ENCODE measurements around the gene NRXN2. TPM values are rescaled to one million over a fixed set of nuclear protein-coding genes. Genes with fewer than 3 reads are reported as not detected.

The NRXN2 gene
- total and polyA plus RNA-seq, 10 of the 15 experiments (the other 5 are each of a cell fraction or from before 2014, with no cell fraction given): 0.03 to 1.4 (median 0.23) TPM

DNA sequence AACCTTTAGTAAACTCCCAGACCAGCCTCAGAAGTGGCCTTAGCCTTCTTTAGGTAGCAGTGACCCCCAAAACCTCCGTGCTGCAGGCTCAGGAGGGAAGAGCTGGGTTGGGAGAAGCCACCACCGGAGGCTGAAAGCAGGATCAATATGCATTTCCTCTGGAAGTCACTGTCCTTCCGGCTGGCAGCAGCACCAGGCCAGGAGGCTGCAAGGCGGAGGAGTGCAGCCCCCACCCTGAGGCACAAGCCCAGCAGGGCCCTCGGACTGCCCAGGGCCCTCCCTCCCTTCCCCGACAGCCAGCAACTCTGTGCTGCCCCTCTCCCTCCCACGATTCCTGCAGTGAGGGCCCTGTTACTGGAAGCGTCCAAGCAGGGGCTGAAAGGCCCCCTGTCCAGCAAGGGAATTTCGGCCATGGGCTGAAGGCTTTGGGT, 3.2 kb upstream of the NRXN2 start:
- intact Hi-C loops (cut with micrococcal nuclease; ENCODE audit: unreplicated experiment) (no loop called here), in situ Hi-C loops (cut with MboI) (no loop called here)
- SMC1A ChIA-PET (ENCODE audit: uncharacterized antibody, unreplicated experiment): no interaction called here
- POLR2A ChIA-PET: no interaction called here
- Histone ChIP-seq H3K27me3 (replicated peaks in 1 of 2; ENCODE audit: control insufficient read depth in 2 of 2, insufficient read depth in 2 of 2, low read length in 1 of 2) (peaks cover 3 to 8% of the 10 kb centered on the region in 2 experiments; a peak in 2 of 4 replicates), H3K79me2 (ENCODE audit: control insufficient read depth, insufficient read depth, low read length) (no peaks in the 10 kb centered on the region), H3K4me2 (ENCODE audit: control insufficient read depth, insufficient read depth) (no peak overlapping the region), H4K20me1 (ENCODE audit: control insufficient read depth, insufficient read depth) (no peaks in the 10 kb centered on the region), H3K4me1 (ENCODE audit: control insufficient read depth, insufficient read depth, low read length) (peaks cover 10% of the 10 kb centered on the region), H3K4me3 (no peak overlapping the region), H3K9me3 (replicated peaks; ENCODE audit: control insufficient read depth, insufficient read depth, low read length) (no peaks in the 10 kb centered on the region), H3K9ac (ENCODE audit: control insufficient read depth, insufficient read depth, low read length) (no peak overlapping the region), H3K36me3 (ENCODE audit: control insufficient read depth in 2 of 2, insufficient read depth in 2 of 2, low read length in 1 of 2) (no peaks in the 10 kb centered on the region), H2AFZ (ENCODE audit: control insufficient read depth, low read depth, low read length) (no peak overlapping the region), H3K27ac (ENCODE audit: control insufficient read depth, insufficient read depth) (no peak overlapping the region)
- ATAC-seq (no peak), DNase-seq (ENCODE audit: low read depth, low spot score) (no peak), FAIRE-seq (no peak)
- WGBS (ENCODE audit: insufficient coverage, insufficient replicate concordance, low lambda C conversion rate, missing lambda C conversion rate): 21% methylated on average over 8 of the region's 9 CpGs
- CTCF ChIA-PET: interaction anchor here (1.2 to 4.1 kb wide), 2 partner anchors 16 to 37 kb away, joined by 3 to 17 read pairs; no protein-coding TSS in a partner anchor
- RAD21 ChIA-PET (ENCODE audit: unreplicated experiment): interaction anchor here (1.5 to 1.8 kb wide), 2 partner anchors 16 to 38 kb away, joined by 3 to 7 read pairs; no protein-coding TSS in a partner anchor
- BruUV-seq (replicated peaks): no TSS peak
- TF ChIP-seq YBX1 (IDR thresholded peaks at IDR 0.05) (no peak), ATF7 (IDR thresholded peaks at IDR 0.05; ENCODE audit: low read depth) (no peak), MTA3 (IDR thresholded peaks at IDR 0.05; ENCODE audit: borderline replicate concordance, low read length) (no peak), POLR2AphosphoS2 (IDR thresholded peaks at IDR 0.05; ENCODE audit: low read depth, low read length) (no peak), RCOR1 (conservative IDR thresholded peaks at IDR 0.05; ENCODE audit: low read depth, low read length) (no peak), SMARCA5 (IDR thresholded peaks at IDR 0.05) (no peak), MTA2 (IDR thresholded peaks at IDR 0.05; ENCODE audit: low read depth) (no peak)
- TF ChIP-seq, protein P1, sequence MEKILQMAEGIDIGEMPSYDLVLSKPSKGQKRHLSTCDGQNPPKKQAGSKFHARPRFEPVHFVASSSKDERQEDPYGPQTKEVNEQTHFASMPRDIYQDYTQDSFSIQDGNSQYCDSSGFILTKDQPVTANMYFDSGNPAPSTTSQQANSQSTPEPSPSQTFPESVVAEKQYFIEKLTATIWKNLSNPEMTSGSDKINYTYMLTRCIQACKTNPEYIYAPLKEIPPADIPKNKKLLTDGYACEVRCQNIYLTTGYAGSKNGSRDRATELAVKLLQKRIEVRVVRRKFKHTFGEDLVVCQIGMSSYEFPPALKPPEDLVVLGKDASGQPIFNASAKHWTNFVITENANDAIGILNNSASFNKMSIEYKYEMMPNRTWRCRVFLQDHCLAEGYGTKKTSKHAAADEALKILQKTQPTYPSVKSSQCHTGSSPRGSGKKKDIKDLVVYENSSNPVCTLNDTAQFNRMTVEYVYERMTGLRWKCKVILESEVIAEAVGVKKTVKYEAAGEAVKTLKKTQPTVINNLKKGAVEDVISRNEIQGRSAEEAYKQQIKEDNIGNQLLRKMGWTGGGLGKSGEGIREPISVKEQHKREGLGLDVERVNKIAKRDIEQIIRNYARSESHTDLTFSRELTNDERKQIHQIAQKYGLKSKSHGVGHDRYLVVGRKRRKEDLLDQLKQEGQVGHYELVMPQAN (conservative IDR thresholded peaks at IDR 0.05): no peak
- TF ChIP-seq, protein P2, sequence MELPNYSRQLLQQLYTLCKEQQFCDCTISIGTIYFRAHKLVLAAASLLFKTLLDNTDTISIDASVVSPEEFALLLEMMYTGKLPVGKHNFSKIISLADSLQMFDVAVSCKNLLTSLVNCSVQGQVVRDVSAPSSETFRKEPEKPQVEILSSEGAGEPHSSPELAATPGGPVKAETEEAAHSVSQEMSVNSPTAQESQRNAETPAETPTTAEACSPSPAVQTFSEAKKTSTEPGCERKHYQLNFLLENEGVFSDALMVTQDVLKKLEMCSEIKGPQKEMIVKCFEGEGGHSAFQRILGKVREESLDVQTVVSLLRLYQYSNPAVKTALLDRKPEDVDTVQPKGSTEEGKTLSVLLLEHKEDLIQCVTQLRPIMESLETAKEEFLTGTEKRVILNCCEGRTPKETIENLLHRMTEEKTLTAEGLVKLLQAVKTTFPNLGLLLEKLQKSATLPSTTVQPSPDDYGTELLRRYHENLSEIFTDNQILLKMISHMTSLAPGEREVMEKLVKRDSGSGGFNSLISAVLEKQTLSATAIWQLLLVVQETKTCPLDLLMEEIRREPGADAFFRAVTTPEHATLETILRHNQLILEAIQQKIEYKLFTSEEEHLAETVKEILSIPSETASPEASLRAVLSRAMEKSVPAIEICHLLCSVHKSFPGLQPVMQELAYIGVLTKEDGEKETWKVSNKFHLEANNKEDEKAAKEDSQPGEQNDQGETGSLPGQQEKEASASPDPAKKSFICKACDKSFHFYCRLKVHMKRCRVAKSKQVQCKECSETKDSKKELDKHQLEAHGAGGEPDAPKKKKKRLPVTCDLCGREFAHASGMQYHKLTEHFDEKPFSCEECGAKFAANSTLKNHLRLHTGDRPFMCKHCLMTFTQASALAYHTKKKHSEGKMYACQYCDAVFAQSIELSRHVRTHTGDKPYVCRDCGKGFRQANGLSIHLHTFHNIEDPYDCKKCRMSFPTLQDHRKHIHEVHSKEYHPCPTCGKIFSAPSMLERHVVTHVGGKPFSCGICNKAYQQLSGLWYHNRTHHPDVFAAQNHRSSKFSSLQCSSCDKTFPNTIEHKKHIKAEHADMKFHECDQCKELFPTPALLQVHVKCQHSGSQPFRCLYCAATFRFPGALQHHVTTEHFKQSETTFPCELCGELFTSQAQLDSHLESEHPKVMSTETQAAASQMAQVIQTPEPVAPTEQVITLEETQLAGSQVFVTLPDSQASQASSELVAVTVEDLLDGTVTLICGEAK (IDR thresholded peaks at IDR 0.05; ENCODE audit: borderline replicate concordance): no peak
- TF ChIP-seq, protein P3, sequence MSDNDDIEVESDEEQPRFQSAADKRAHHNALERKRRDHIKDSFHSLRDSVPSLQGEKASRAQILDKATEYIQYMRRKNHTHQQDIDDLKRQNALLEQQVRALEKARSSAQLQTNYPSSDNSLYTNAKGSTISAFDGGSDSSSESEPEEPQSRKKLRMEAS (IDR thresholded peaks at IDR 0.05; ENCODE audit: low read depth, low read length): no peak
- TF ChIP-seq, protein P4, sequence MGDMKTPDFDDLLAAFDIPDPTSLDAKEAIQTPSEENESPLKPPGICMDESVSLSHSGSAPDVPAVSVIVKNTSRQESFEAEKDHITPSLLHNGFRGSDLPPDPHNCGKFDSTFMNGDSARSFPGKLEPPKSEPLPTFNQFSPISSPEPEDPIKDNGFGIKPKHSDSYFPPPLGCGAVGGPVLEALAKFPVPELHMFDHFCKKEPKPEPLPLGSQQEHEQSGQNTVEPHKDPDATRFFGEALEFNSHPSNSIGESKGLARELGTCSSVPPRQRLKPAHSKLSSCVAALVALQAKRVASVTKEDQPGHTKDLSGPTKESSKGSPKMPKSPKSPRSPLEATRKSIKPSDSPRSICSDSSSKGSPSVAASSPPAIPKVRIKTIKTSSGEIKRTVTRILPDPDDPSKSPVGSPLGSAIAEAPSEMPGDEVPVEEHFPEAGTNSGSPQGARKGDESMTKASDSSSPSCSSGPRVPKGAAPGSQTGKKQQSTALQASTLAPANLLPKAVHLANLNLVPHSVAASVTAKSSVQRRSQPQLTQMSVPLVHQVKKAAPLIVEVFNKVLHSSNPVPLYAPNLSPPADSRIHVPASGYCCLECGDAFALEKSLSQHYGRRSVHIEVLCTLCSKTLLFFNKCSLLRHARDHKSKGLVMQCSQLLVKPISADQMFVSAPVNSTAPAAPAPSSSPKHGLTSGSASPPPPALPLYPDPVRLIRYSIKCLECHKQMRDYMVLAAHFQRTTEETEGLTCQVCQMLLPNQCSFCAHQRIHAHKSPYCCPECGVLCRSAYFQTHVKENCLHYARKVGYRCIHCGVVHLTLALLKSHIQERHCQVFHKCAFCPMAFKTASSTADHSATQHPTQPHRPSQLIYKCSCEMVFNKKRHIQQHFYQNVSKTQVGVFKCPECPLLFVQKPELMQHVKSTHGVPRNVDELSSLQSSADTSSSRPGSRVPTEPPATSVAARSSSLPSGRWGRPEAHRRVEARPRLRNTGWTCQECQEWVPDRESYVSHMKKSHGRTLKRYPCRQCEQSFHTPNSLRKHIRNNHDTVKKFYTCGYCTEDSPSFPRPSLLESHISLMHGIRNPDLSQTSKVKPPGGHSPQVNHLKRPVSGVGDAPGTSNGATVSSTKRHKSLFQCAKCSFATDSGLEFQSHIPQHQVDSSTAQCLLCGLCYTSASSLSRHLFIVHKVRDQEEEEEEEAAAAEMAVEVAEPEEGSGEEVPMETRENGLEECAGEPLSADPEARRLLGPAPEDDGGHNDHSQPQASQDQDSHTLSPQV (IDR thresholded peaks at IDR 0.05): no peak
